KMS-11 (cell line): ENCODE measurements around the gene SCARB1.

ENCODE experiments used
- H2AFZ ChIP-seq: fragments of 200-600 bp; sonication (generic); 2 replicates; pipeline ENCODE4 v1.6.1; 2016; ENCODE audit warnings: antibody characterized with exemption, mixed run types, low read depth
- H3K27ac ChIP-seq: fragments of 200-600 bp; sonication (generic); 2 replicates; pipeline ENCODE4 v1.6.1; 2016; ENCODE audit warnings: mild to moderate bottlenecking, mixed run types
- H3K27me3 ChIP-seq: fragments of 200-600 bp; sonication (generic); 2 replicates; pipeline ENCODE4 v1.6.1; 2017; ENCODE audit warnings: mild to moderate bottlenecking, low read depth, mixed run types, moderate library complexity; ENCODE audit not compliant: insufficient read depth
- H3K36me3 ChIP-seq: fragments of 200-600 bp; sonication (generic); 2 replicates; pipeline ENCODE4 v1.6.1; 2017; ENCODE audit warnings: mild to moderate bottlenecking, mixed run types; ENCODE audit not compliant: insufficient read depth
- H3K4me1 ChIP-seq: fragments of 200-600 bp; sonication (generic); 2 replicates; pipeline ENCODE4 v1.6.1; 2016; ENCODE audit warnings: mild to moderate bottlenecking, low read depth, mixed run types; ENCODE audit not compliant: poor library complexity, severe bottlenecking
- H3K4me2 ChIP-seq: fragments of 200-600 bp; sonication (generic); 2 replicates; pipeline ENCODE4 v1.7.0; 2016; ENCODE audit warnings: mild to moderate bottlenecking, mixed run types
- H3K4me3 ChIP-seq: fragments of 200-600 bp; sonication (generic); IDR thresholded peaks from 2 replicates; pipeline ENCODE4 v1.6.1; 2017; ENCODE audit warnings: low read depth, low read length, mixed read lengths; ENCODE audit not compliant: insufficient read depth
- H3K79me2 ChIP-seq: fragments of 200-600 bp; sonication (generic); 2 replicates; pipeline ENCODE4 v1.6.1; 2016; ENCODE audit warnings: low read depth, mixed run types; ENCODE audit not compliant: insufficient read depth
- H3K9ac ChIP-seq: fragments of 200-600 bp; sonication (generic); 2 replicates; pipeline ENCODE4 v1.6.1; 2016; ENCODE audit warnings: mild to moderate bottlenecking, mixed run types
- H4K20me1 ChIP-seq: fragments of 200-600 bp; sonication (generic); 2 replicates; pipeline ENCODE4 v1.6.1; 2016; ENCODE audit warnings: mild to moderate bottlenecking, mixed run types; ENCODE audit not compliant: insufficient read depth
- TF ChIP-seq, protein P1 (sequence below): fragments of 200-600 bp; sonication (generic); conservative IDR thresholded peaks from 2 replicates; pipeline ENCODE4 v1.6.1; 2017; ENCODE audit warnings: low read depth, mild to moderate bottlenecking, antibody characterized with exemption, low read length, moderate library complexity, mixed read lengths

The SCARB1 gene

DNA sequence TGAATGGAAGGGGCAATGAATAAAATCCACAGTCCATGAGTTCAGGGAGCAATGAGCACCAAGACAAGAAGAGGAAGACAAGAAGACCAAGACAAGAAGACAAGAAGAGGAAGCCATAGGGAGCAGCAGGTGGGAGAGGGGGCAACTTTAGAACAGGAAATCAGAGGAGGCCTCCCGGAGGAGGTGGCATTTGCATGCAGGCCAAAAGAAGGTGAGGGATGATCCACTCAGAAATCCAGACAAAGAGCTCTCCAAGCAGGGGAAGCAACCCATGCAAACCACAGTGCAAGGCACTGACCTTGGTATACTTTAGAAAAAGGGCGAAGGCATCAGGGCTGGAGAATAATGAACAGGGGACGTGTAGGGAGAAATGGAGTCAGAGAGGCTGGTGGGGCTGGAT lies 58.6 kb downstream of the SCARB1 start:
- Histone ChIP-seq H3K27me3 (no peaks in the 10 kb centered on the region), H3K4me2 (no peak overlapping the region), H3K36me3 (no peaks in the 10 kb centered on the region), H3K4me1 (no peaks in the 10 kb centered on the region), H3K9ac (no peak overlapping the region), H3K4me3 (no peak overlapping the region), H3K27ac (no peak overlapping the region), H2AFZ (no peak overlapping the region), H4K20me1 (no peaks in the 10 kb centered on the region), H3K79me2 (no peaks in the 10 kb centered on the region)
- TF ChIP-seq, protein P1, sequence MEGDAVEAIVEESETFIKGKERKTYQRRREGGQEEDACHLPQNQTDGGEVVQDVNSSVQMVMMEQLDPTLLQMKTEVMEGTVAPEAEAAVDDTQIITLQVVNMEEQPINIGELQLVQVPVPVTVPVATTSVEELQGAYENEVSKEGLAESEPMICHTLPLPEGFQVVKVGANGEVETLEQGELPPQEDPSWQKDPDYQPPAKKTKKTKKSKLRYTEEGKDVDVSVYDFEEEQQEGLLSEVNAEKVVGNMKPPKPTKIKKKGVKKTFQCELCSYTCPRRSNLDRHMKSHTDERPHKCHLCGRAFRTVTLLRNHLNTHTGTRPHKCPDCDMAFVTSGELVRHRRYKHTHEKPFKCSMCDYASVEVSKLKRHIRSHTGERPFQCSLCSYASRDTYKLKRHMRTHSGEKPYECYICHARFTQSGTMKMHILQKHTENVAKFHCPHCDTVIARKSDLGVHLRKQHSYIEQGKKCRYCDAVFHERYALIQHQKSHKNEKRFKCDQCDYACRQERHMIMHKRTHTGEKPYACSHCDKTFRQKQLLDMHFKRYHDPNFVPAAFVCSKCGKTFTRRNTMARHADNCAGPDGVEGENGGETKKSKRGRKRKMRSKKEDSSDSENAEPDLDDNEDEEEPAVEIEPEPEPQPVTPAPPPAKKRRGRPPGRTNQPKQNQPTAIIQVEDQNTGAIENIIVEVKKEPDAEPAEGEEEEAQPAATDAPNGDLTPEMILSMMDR = no peak

DNA sequence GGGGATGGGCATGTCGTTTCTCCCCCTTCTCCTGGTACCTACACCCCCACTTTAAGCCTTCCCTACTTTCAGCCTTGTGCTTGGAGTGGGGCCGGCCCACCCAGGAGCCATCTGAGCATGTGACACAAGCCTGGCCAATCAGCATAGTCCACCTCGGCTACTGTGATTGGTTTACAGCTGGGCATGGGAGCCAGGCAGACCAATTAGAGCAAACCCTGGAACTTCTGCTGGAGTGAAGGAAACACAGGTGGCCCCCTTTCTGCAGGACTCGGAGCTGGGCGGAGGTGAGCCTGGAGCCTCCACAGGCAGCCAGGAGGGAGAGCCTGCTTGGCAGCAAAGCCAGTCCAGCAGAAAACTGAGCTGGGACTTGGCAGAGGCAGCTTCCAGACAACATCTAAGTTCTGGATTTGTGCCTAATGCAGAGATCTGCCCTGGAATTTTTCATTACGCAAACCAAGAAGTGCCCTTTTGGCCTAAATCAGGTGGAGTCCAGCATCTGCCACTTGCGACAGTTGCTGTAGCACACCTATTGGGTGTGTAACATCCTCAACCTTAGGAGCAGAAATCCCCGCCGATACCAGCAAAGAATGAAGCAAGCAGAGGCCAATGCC lies 59.5 kb downstream of the SCARB1 start:
- H3K4me2 ChIP-seq = no peak overlapping the region
- no peaks in the 10 kb centered on the region for H3K4me1 ChIP-seq
- no peaks in the 10 kb centered on the region for H3K27me3 ChIP-seq
- TF ChIP-seq, protein P1 = no peak
- H2AFZ ChIP-seq = no peak overlapping the region
- no peaks in the 10 kb centered on the region for H3K79me2 ChIP-seq
- H3K36me3 ChIP-seq = no peaks in the 10 kb centered on the region
- no peak overlapping the region for H3K4me3 ChIP-seq
- no peak overlapping the region for H3K27ac ChIP-seq
- no peak overlapping the region for H3K9ac ChIP-seq
- H4K20me1 ChIP-seq = no peaks in the 10 kb centered on the region

DNA sequence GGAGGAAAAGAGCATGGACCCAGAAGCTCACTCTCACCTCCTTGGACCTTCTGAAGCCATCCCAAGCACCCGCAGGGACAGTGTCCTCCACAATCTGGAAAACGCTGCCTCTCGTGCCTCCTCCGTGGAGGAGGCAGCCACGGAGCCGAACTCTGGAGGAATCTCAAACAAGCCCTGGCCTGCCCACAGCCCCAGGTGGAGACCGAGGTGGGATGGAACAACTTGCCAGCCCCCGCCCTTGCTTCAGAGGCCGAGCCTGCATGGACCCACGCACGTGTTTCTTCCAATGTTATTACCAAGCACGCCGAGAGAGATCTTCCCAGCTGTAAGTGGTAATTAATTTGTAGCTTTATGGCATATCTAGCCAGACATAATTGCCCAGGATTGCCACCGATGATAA lies 61.3 kb downstream of the SCARB1 start:
- Histone ChIP-seq H3K4me1 (no peaks in the 10 kb centered on the region), H3K36me3 (no peaks in the 10 kb centered on the region), H4K20me1 (no peaks in the 10 kb centered on the region), H2AFZ (no peak overlapping the region), H3K27ac (no peak overlapping the region), H3K79me2 (no peaks in the 10 kb centered on the region), H3K27me3 (no peaks in the 10 kb centered on the region), H3K4me3 (no peak overlapping the region), H3K9ac (no peak overlapping the region), H3K4me2 (no peak overlapping the region)
- TF ChIP-seq, protein P1 = no peak

DNA sequence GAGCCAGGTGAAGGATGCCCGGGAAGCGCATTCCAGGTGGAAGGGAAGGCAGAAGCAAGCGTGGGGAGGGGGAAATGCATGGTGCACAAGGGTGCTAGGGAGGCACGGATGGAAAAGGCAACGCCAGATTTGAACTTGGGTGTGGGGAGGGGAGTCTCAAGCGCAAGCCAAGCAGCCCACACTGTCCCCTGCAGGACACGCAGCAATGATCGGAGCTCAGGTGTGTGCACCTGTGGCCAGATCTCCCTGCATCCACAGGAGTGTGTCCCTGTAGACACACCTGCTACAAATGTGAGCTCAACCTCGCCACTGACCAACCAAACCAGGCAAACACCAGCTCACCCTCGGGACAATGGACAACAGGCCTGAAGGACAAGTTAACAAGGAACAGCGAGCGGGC lies 63.2 kb downstream of the SCARB1 start:
- Histone ChIP-seq H3K4me2 (no peak overlapping the region), H3K4me3 (no peak overlapping the region), H2AFZ (no peak overlapping the region), H3K9ac (no peak overlapping the region), H3K79me2 (no peaks in the 10 kb centered on the region), H4K20me1 (no peaks in the 10 kb centered on the region), H3K27me3 (no peaks in the 10 kb centered on the region), H3K36me3 (no peaks in the 10 kb centered on the region), H3K27ac (no peak overlapping the region), H3K4me1 (peaks cover 17% of the 10 kb centered on the region)
- TF ChIP-seq, protein P1 = no peak
